Stimulated activated CD4-positive, alpha-beta T cell treated with anti-CD3 and anti-CD28 coated beads, Interleukin-1b, Interleukin-23, amount 100 ng/mL, for 4 hours (primary cell): ENCODE measurements around the gene CELA1.
A peak's percentile ranks its signal among the peaks of the same experiment; 100 is the strongest.

Experiments used
- DNase-seq, 2 donors: peaks; one replicate each; pipeline ENCODE4 v3.0.0-alpha.2; 2020; ENCODE audit warnings: low read depth in 2 of 2

Gene CELA1

DNA sequence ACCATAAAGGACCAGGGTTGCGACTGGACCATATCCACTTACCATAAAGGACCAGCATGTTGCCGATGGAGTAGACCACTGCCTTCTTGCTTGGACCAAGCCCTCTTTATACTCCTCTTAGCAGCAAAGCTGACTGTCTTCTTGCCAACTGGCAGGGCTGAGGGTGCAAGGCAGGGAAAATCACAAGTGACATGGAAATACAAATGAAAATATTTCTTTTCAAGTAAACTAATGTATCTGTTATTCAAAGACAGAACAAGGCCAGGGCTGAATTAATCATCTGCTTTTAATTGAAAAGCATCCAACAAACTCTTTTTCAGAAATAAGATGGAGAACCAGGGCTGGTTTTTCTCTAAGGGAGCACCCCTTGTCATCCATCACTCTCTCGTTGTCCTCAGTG is at the start of gene CELA1:
Gene CELA1, minus strand, starts transcription at position 99 of the 400 bp plus-strand sequence. Its CDS starts 41 bp downstream, at position 58.
- no peak for DNase-seq

DNA sequence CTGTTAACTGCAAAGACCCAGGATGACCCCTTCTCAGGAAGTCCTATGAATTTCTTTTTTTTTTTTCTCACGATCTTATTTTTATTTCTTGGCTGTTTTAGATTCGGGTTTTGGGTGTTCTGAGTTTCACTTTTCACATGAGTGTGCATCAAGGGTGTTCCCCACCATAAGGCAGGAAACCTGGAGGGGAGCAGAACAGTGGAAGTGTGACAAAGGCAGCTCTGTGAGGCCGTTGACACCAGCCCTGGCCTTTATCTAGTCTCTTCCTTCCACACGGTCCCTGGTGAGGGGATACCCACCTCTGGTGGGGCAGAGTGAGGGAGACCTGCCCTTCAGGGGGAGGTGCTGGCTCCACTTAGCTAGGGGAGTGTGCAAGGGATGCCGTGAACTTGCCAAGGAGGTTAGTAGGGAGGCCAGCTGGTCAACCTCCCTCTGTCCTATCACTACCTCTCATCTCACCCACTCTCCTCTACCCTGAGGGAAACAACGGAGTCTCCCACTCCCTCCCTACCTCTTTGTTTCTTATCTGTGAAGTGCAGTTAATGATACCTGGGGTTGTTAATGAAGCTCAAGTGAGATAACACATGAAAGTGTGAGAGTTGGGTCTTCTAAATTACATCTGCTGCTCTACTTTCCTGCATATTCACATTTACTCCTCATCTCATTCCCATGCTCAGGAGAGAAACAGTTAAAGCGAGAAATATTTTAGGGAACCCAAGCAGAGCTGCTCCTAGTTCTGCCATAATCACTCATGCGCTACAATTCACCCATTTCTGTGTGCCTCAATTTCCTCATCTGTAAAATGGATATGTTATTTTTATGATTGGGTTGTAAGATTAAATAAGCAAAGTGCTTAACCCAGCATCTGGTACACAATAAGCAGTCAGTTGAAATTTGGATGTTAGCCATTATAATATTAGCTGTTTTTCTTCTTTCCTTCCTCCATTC is 49.1 kb upstream of the CELA1 start:
- no peak for DNase-seq

DNA sequence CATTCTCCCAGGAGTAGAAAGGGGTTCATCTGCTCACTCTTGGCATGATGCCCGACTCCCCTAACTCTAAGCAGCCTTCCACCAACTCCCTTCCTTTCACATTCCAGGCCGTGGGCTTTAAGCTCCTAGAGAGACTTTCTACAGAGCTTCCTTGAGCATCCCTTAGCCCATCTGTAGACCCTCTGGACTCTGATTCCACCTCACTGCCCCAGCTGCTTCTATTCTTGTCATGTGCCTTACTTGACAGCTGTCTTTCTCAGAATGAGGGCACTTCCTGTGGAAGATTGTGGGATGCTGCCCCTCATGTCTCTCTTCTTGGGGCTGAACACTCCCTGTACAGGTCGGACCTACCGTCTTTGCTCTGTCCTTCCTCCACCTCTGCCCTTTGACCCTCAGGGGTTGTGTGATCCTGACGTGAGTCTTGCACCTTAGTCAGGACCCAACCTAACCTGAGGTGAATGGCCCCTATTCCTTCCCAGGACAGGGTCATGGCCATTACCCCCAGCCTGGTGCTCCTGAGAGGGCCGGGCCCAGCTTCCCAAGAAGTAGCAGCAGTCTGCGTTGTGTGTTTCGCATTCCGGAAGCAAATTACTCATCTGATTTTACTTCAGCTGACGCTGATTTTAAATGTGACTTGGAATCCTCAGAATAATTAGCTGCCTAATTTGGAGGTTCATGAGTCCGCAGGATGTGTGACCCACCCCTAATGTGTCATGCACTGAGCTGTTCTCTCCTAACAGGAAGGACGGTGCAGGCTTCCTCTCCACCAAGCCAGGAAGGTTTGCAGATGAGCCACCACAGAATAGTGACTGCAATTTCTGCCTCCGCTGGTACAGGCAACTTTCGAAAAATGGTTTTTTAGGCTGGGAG is 47.4 kb upstream of the CELA1 start:
- DNase-seq: peak; percentile 14 to 43

DNA sequence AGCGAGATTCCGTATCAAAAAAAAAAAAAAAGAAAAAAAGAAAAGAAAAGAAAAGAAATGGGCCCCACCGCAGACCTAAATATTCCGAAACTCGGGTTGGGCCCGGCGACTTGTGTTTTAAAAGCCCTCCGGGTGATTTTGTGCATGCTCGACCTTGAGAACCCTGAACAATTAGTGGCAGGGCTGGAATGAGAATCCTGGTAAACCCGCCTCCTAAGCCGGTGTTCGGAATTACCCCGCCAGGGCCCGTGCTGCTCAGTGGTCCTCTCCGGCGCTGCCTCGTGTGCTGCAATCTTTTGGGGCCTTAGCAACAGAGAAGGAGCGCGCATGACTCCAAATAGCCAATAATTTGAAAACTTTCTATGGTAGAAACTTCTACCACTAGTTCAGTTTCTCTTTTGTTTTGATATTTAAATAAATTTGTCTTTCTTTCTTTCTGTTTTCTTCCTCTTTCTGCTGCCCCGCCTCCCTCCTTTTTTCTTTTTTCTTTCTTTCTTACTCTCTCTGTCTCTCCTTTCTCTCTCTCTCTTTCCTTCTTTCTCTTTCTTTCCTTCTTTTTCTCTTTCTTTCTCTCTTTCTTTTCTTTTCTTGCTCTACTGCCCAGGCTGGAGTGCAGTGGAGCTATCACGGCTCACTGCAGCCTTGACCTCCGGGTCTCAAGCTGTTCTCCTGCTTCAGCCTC is 46.2 kb upstream of the CELA1 start:
- DNase-seq: peak in 1 of 2 donors; percentile 21

DNA sequence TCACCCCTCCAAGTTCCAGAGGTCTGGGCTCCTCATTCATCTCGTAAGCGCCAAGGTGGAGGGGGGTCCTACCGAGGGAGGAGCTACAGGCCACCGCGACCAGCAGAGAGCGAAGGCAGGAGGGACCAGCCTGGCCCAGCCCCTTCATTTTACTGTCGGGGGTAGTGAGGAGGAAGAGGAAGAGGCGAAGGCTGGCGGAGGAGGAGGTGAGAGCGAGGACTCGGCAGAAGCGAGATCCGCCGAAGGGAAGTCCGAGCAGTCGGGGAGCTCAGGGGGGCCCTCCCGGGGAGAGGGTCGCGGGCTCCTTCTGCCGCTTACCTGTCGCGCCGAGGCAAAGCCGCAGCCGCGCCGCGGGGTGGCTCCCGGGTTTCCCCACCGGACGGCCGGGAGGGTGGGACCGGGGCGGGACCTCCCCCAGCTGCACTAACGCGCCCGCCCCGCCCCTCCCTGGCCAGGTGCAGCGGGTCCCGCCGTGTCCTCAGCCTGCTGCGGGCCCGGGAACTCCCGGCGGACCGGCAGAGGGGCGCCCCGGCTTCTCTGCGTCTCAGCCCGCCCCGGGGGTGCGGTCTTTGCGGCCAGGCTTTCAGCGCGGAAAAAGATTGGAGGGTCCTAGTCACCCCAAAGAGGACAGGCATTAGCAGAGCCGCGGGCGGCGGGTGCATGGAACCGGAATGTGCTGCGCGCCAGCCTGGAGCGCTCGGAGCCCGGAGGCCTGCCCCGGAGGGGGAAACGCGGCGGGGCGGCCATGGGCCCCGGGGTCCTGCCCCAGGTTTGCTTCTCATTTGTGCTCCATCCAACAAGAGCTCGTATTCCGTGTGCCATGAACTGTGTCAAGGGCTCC is 45.0 kb upstream of the CELA1 start, which contains the start of gene GALNT6:
Gene GALNT6, minus strand, starts transcription at position 124 of the 841 bp plus-strand sequence. CDS start 11,625 bp downstream, outside the sequence.
- peak; percentile 53 to 73 for DNase-seq

DNA sequence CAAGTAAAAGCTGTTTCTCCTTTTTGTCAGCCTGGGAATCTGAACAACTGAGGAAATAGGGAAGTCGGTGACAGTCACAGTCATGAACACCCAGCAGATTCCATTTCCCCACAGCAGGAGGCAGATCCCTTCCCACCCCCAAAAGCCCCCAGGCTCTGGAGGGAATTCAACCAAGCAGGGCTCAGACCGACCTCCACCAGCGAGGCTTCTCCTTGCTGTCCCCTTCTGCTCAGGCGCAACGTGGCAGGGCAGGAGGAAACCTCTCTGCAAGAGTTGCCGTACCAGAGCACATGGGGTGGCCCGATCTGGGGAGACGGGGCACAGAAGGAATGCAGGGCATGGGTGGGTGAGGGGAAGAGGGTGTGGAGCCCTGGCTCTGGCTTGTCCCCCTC is 44.4 kb upstream of the CELA1 start:
- peak in 1 of 2 donors; percentile 24 for DNase-seq

DNA sequence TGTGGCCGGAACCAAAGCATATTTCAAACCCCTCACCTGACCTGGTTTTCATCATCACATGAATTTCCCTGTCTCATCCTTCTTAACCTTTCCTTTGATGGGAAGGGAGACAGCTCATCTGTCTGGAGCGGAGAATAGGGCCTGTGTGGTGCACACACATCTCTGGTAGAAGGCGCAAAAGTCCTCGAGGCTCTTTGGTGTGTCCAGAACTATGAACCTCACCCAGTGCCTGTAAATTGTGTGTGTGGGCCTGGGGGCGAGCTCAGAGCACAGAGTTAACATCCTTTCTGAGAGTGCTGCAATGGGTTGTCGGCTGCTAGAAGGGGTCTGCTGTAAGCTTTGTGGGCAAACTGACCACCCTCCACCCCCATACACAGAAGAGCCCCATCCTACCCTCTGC is 44.0 kb upstream of the CELA1 start:
- DNase-seq: no peak

DNA sequence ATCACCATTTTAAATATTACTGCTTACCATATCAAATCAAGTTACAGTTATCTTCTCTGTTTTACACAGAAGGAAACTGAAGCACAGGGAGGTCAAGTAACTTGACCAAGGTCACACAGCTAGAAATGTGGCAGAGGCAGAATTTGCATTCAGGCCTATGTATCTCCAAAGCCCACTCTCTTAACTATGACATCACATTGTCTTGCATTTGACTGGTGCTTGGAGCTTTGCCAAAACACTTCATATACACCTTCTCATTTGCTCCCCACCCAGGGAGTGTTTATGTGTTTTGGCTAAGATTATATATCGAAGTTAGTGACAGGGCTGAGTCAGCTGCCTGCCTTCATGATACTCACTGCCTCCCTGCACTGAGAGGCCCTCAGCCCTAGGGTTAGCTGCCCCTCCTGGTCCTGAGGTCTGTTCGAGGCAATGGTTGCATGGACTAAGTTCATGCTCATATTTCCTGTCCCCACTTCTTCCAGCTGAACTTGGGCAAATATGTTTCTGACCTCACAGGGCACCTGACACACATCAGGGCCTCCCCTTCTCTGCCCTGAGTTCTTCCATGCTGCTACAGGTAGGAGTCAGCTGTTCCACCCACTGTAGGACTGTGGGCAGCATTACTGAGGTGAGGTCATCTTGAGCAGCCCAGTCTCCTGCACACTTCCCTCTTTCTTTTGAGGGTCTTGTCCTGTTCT is 43.0 kb upstream of the CELA1 start:
- DNase-seq: no peak

DNA sequence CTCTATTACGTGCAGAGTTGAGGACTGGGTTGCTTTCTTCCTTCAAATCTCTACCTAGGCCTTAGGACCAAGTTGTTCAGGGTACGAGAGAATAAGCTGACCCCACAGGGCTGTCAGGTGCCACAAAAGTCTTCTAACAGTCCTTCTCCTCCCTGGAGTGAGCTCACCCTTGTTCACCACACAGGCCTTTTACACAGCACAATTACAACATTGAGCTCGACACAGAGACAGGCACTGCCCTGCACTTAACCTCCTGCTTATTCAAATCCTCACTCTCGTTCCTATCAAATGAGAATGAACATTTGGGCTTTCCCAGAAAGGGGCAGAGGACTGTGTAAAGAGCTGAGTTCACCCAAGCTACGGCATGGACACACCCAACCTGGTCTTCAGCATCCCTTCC is 42.4 kb upstream of the CELA1 start:
- no peak for DNase-seq

DNA sequence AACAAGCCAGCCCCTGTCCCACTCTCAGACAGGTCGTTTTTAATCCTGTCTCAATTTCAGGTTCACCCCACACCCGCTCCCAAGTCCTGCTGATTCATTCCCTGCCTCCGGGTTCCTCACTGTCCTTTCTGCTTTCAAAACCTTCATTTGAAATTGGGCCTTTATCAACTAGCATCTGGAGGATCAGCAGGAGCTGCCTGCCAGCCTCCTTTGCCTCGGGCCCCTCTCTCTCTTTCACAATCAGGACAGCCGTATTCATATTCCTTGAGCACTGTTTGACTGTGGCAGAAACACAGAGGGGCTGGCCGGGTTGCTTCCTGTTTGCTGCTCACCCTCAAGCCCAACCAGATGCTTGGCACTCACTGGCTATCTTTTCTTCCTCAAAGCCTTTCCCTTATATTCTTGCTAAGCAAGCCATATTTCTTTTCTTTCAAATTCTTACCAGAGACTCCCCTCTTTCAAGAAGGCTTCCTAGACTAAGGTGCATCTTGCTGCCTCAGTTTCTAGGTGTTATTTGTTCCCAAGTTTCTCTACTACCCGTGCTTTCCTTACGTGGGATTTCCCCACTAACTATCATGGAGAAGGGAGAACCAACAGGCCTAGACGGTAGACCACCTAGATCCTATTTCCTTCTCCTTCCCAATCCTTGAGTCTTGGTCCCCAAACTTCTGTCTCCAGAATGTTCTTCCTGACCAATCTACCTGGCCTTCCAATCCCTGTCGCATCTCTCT is 41.8 kb upstream of the CELA1 start:
- no peak for DNase-seq

DNA sequence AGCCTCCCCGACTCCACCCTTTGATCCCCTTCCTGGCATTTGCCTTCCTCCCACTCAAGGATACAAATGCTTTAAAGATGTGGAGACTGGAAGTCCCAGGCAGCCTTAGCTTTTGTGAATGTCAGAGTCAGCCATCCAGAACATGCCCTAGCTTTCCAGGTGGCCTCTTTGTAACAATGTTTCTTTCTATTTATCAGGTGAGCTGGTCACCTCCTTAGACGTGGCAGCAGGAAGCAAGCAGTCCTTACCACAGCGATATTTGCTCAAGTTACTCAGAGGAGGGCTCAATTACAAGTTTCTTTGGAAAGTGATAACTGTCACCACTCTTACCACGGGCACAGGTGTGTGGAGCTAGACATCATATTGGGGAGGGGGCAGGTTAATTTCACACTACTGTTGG is 39.9 kb upstream of the CELA1 start:
- DNase-seq: no peak

DNA sequence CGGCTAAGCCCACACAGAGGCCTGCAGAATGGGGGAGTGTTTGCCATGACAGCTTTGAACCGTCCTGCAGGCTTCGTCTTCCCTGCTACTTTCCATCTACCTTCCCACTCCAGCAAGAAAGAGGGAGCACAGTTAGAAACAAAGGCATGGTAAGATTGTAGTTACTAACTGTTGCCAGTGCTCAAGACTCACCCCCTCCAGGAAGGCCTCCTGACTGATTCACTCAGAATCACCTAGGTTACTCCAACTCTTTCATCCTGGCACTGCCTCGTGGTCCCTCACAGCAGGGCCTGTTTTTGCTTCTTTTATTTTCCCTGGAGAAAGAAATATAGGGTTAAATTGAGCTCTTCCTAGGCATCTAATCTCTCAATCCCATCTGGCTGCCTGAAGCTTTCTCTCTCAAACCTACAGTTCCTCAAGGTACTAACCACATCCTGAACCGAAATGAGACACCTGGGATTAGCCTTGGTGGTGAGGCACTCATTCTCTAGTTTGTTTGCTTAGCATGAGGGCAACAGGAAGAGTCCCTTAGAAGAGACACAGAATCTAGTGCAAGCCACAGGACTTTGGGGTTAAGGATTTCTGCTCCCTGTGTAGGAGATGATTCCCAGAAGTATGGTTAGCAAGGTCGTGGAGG is 36.9 kb upstream of the CELA1 start:
- no peak for DNase-seq

DNA sequence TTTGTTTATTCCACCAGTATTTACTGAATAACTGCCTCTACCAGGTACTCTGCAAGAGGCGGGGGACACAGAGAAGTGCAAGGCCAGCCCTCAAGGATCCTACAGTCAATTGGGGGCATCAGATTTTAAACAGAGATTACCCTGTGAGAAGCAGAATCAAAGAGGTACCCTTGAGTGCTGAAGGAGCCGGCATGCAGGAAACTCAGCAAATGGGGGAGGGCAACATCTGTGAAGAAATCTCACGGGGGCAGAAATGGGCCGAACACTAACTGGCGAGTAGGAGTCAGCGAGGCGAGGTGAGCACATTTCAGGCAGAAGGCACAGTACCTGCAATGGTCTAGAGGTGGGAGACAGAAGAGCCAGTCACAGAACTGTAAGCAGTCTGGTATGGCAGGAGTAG is 35.7 kb upstream of the CELA1 start:
- DNase-seq: no peak

DNA sequence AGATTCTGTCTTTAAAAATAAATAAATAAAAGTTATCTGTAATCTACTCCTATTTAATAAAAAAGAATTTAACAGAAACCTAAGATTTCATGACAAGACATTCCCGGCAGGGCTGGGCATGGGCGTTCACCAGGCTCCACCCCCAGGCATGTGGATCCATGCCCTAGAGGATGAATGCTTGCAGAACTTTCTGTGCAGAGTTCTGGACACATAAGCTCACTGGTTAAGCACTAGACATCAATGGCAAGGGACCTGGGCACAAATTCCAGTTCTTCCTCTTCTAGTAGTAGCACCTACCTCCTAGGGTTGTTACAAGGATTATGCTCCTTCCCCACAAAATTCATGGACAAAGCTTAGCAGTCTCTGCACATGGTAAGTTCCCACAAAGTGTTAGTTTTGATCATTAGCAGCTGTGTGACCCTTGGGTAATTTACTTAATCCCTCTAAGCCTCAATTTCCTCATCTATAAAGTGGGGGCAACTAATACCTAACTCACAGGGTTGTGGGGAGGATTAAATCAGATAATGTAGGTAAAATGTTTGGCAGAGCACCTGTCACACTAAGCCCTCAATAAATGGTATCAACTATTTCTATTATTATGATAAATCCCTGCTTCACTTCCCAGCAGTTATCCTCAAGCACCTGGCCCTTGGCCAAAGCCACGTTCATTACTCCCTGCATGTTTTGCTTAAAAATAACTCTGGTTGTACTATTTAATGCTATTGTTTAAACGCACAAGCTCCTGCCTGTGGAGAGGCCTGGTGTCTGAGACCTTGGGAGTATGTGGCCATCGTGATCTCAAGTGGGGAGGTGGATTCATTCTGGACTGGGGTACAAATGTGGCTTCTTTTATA is 35.0 kb upstream of the CELA1 start:
- DNase-seq: no peak

DNA sequence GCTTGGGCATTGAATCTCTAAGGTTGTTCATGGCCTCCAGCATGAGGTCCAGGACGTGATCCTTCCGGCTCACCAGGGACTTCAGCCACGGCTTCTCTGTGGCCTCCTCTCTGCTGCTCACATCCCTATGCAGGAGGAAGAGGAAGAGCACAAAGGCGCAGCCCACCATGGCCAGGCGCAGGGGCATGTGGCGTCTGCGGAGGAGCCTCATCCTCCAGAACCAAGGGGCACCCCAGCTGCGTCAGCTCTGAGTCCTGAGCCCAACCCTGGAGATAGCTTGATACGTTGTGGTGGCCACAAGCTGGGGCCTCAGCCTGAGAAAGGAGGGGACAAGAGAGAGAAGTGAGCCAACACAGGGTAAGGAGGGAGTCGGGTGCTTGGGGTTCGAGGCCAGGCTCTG is 33.1 kb upstream of the CELA1 start:
- DNase-seq: no peak

DNA sequence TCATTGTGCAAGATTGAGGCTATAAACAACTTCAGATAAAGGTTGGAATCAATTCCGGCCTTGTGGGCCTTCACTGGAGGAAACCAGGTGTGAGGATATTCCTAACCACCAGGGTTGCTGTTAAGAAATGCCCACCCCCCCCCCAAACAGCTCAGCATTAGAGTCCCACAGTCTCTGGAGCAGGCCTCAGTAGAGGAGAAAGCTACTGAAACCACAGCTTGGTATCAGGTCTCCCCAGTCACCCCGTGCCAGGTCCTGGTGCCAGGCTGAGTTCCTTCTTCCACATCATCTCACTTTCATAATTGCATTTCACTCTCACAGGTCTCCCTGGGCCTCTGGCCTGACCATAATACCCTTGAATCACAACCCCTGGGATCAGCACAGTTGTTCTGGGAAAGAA is 32.3 kb upstream of the CELA1 start:
- DNase-seq: no peak

DNA sequence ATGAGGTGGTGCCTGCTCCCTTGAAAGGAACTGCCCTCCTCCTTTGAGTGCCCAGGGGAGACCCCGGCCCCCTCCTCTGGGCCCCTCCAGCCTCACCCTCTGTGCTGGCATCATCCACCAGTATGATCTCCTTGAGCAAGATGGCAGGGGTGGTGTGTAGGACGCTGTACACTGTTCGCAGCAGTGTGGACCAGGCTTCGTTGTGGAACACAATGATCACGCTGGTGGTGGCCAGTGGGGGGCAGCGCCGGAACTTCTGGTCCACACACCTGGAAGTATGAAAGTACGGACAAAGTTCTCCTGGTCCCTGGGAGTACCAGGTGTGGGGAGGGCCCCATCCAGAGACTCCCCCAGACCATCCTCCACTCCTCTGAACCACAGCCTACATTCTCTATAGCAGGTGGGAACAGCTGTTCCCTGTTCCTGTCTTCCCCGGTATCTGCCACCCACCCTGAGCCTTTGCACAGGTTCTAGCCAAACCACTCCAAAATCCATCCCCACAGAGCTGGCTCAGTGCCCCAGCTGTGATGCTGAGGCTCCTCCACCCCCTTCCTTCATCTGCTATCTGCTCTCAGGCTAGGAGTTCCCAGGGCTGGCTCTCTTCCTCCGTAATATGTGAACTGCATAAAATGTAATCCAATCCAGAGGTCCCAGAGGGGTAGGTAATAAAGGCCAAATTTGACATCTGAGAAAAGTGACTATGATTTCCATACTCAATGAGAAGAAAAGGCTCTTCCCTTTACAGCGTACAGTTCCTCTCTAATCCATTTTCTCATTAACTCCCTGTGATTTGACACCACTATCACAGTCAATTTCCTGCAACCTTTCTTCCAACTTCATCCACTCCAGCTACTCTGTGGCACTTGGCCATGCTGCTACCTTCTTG is 30.9 kb upstream of the CELA1 start:
- no peak for DNase-seq
